HG02642 (cell line): ENCODE data around the gene EDN2.

Experiments
- ATAC-seq: cut with Tn5 transposase; IDR thresholded peaks from one replicate; pipeline ENCODE4 v1.9.1; 2021; ENCODE audit warnings: mild to moderate bottlenecking; ENCODE audit not compliant: unreplicated experiment, poor library complexity

The EDN2 gene

DNA sequence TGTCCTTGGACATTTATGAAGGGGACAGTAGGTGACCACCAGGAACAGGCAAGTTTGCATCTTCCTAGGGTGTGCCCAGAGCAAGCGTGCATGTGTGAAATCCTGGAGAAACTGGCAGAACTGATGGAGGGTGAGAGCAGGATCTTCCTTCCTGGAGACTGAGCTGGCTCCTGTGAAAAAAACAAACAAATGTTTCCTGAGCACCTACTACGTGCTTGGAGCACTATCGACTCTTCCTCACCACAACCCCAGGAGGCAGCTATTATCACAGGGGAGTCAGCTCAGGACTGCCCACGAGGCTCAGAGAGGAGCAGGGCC, 1.5 kb upstream of the EDN2 start:
- no peak for ATAC-seq

DNA sequence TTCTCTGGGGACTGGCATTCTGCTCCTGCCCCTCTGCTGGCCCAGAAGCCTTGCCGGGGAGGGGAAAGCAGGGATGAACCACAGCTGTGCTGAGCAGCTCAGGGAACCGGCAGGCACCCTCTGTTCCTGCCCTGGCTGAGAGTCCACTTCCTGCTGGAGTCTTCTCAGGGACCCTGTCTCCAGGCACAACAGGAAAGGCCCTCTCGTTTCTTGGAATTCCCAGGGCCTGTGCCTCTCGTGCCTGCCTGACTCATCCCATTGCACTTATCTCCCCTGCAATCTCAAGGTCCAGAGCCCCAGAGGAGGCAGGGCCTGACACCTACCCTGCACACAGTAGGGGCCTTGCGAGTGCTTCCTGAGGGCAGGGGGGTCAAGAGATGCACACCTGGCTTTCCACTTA, 1.1 kb upstream of the EDN2 start:
- no peak for ATAC-seq

DNA sequence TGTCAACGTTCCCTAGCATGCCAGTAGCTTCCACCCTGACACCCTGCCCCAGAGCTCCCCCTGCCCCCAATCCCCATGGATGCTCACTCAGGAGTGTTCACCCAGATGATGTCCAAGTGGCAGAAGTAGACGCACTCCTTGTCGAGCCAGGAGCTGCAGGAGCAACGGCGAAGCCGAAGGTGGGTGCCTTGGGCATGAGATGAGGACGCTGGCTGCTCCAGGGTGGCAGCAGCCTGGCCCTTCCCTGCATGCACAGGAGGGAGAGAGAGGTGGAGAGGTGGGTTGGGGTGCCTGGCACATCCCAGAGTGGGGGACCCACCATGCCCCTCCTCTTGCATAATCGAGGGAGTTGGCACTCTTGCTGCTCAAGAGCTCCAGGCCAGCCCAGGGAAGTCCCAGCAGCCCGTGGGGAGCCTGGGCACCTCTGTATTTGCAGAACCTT, 502 bp downstream of the EDN2 start:
- ATAC-seq = no peak

DNA sequence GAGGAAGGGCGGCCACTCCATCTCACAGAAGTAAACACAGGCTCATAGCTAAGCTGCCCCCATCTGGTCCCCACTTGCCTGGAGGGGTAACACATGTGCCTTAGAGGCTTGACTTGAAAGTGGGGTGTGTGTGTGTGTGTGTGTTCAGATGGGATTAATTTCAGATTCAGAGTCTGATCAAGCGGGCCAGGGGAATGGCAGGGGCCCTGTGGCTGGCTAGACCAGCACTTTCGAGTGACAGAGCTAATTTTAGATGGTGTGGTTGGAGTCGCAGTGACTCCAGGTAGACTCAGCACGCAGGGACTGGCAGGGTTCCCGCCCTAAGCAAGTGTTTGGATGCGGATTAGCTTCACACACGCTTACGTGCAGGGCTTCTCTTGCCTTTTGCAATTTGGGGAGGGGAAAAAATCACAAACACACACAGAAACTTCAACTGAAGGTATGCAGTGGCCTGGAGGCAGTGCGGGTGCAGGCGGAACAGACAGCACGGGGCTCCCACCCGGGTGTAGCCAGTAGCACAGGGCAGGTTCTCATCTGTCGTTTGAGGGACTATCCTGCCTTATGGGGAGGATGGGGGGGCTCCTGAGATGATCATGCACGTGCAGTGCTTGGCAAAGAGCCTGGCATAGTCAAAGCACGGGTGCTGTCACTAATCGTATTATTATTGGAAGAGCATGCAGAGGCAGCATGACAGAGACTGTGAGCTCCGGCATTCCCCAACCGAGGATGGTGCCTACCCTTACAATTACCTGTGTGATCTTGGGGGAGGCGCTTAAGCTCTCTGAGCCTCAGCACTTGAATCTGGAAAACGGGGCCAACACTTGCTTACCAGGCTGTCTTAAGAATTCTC, 1.3 kb downstream of the EDN2 start:
- ATAC-seq = no peak

DNA sequence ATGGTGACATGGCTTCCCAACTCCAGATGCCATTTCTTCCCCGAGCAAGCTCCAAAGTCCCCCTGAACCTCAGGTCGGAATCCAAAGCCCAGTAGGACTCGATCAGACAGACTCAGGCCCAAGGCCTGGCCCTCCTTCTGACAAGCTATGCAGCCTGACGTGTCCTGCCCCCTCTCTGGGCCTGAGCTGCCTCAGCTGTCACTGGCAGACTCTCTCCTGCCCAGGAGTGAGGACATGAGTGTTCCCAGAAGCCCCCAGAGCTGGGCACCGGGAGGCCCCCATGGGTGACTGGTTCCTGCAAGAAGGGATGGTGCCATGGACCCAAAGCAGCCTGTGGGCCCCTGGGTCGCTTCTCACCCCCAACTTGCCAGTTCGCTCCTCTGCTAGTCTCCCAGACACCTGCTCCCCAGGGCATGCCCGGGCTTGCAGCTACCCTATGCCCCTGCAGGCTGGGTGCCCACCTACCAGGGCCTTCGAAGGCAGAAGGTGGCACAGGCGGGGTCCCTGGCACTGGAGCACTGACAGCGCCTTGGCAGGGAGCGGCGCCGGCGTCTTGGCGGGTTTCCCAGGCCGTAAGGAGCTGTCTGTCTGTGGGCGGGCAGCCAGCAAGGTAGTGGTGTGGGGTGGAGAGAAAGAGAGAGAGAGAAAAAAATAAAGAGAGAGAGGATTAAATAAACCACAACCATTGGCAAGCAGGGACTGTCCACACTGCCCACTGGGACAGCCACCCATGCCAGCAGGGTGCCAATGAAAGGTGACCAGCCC, 2.3 kb downstream of the EDN2 start:
- ATAC-seq = no peak

DNA sequence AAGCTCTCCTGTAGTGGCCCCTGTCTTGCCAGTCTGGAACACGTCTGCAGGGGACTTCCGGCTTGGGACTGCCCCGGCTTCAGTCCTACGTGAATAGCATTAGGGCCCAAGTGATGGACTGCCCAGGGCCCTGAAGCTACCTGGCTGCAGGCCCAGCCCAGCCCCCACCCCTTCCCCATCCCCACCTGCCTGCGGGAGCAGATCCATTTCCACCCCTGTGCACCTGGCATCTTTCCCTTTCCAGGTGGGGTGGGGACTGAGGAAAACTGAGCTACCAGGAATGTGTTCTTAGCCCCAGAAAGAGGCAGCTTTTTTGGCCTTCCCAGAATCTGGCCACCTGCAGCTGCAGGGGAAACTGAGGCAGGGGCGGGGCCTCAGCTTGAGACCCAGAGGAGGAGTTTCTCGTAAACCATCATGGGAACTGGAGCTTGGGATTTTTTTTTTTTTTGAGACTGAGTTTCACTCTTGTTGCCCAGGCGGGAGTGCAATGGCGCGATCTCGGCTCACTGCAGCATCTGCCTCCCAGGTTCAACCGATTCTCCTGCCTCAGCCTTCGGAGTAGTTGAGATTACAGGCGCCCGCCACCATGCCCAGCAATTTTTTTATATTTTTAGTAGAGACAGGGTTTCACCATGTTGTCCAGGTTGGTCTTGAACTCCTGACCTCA, 3.2 kb downstream of the EDN2 start:
- no peak for ATAC-seq

DNA sequence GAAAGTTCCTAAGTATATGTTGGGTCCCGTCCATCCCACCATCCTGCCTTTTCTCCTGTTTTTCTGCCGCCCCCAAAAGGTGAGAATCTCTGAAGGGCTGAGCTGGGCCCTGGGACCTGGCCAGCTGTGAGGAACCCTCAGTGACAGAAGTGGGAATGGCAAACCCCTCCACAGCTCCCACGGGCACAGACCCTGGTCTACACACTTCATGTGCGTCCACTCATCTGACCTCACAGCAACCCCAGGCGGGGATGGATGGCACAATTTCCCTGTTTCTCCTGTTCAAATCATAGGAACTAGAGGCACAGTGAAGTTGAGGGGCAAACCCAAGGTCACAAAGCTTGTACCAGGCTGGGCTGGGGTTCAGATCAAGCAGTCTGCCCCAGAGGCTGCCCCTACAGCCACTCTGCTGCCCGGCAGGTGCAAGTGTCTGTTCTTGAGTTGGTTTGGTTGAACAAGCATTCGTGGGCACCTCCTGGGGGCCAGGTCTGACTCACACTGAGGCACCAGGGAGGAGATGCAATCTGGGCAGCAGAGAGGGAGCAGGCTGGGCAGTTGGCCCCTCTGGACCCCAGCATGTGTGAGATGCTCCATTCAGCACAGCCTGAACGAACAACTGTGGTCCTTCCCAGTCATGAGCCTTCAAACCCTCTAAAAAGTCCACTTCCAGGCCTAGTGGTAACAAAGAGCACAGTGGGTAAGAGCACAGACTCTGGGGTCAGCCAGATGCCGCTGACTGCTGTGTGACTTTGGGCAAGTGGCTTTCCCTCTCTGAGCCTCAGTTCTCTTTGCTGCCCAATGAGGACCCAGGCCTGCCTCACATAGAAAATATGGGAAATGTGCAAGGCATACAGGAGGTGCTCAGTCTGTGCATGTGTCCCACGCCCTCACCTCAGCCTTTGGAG, 4.0 kb downstream of the EDN2 start:
- no peak for ATAC-seq

DNA sequence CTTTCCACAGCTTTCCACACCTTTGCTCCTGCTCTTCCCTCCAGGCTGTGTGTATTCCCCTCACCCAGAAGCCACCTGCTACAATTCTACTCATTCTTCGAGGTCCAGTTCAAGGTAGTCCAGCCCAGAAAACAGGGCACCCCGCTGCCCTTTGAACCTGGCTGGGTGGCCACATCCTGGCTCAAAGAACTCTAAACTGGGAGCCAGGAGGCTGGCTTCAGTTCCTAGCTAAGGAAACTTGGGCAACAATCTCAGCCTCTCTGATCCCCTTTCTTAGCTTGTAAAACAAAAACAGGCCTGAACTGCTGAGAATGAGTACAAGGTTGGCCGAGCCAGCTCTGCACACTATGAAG, 4.7 kb downstream of the EDN2 start:
- ATAC-seq = no peak

DNA sequence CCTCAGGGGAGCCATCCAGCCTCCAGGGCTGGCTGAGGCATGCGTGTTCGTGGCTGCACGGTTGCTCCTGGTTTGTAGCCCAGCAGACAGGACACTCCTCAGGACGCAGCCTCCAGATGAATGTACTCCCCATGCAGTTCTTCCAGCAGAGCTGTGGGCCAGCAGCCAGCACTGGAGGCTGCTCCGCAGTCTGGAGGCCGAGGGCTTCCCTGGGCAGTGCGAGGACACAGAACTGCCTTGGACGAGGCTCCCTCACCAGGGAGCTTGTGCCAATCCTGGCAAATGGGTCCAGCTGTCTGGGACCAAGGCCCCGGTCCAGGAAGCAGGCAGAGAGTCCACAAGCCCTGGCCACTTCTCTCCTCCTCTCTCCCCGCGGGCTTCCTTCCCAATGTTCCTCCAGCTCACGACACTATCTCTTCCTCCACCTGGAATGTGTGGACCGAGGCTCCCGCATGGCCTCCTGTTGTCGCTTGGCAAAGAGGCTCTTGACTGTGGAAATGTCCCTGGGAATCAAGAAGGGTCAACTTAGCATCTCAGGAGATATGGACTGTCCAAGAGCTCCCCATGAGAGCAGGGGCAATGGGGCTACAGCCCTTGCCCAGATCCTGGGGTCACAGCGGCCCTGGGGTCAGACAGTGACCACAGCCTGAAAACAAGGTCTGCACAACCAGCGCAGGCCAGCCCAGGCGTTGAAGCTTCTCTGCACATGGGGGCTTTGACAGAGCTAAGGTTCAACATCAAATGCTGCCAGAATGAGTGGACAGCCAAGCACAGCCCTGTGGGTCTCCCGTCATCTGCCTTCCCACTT, 5.3 kb downstream of the EDN2 start:
- ATAC-seq = no peak

DNA sequence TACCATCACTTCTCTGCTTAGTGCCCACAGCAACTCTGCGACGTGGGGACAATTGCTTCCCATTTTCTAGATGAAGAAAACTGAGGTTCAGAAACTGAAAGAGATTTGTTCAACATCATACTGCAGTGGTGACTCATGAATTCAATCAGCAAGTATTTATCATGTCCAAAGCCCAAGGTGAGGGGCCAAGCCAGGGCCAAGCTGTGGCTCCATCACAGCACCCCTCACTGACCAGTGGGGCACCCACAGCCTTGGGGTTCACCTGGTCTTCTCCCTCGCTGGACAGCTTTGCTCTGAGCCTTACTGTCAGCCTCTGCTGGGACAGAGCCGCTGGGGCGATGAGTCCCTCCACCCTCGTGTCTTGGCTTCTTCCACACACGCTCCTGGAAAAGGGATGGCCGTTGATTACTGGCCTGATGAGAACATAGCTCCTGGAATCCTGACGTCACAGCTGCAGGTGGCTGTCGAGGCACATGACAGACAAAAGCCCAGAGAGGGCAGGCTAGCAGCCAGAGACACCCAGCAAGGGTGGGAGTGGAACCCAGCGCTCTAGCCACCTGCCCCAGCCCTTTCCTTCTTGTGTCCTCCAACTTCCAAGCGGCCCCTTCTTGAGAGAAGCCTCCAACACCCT, 6.2 kb downstream of the EDN2 start:
- ATAC-seq = no peak

DNA sequence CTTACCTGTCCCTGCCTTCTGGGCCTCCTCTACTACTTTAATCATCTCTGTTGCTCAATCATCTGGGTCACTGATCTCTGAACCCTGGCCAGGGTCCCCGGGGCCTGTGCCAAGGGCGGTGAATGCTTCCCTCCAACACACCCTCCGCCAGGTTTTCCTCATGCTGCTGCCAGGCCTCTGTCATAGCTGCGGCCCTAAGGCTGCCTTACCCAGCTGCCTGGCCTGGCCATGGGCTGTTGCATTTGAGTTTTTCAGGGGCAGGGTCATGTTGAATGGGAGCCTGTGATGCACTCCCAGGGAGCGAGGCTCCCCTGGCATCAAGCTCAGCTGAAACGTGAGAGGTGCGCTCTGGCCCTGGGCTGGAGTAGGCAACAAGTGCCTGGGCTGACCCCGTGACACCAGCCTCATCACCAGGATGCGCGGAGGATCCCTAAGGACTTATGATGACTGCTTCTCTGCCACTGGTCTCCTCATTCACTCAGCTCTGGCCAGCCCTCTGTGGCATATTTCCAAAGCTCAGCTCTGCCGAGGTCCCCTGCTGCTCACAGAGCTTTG, 7.6 kb downstream of the EDN2 start:
- ATAC-seq = no peak

DNA sequence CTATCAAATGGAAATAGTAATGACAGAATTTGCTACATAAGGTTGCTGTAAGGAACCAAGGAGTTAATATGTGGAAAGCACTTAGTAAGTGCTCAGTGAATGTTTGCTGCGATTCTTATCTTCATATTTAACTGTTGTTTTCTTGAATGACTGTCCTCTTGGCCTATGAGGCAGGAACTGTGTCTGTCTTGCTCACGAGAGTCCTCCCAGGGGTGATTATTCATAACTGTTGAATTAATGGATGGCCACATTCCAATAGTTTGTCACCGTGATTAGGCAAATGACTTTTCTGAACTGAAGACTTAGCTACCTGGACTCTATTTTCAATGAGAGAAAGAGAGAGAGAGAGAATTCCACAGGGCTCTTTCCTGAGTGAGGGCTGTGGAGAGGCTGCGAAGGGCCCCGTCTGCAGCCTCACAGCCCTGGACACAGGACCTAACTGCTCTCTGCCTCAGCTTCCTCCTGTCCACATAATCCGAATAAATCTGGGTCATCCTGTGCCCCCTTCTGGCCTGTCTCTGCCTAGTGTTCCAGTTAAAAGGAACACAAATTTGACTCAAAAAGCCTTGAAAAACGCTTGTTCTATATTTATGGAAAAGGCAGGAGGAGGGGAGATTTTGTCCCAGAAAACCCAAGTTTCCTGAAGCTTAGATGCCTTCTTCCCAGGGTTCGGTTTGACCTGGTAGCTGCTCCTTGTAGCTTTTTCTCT, 8.5 kb downstream of the EDN2 start:
- ATAC-seq = no peak

DNA sequence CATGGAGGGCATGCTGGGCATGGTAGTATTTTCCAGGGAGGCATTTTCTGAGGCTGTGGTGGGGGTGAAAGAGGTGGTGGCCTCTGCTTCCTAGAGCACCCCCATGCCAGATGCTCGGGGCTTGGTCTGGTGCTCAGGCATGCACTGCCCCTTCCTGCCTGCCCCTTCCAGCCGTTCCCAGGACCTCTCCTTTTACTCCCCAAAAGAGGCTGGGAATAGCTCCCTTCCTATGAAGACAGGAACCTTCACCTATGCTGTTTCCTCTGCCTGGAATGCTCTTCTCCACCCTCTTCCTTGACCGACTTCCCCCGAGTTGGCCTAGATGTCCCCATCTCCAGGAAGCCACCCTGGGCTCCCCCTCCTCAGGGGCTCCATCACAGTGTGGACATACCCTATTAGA, 9.1 kb downstream of the EDN2 start:
- ATAC-seq = no peak

DNA sequence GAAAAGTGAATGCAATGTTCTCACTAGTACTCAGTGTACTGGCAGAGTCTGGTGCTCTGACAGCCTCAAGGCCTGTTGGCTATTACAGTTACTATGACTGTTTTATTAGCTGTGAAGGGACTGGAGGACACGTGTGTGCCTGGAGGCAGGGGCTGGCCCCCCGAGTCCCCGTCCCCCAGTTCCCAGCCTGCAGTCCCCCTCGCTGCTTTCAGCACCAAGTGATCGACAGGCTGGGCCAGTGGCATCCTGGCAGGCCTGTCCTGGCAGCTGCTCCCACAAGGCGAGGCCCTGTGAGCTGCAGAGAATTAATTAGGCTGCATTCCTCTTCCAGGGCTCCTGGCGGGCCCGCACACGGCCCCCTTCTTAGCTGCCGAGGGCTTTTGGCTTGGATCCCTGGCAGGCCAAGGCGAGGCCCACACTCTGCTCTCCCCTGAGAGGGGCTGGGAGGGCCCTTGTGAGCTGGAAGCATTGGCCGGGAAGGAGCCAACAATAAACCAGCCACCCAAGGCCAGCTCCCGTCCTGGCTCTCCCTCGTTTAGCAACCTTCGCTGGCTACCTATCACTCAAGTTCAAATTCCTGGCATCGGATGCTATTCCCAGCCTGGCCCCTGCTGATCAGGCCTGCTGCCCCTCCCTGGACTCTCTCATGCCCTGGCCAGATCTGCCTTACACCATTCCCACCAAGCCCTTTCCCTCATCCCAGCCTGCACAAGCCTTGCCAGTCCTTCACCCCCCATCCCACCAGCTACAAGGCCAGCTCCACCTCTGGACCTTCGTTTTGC, 9.8 kb downstream of the EDN2 start:
- ATAC-seq = no peak

DNA sequence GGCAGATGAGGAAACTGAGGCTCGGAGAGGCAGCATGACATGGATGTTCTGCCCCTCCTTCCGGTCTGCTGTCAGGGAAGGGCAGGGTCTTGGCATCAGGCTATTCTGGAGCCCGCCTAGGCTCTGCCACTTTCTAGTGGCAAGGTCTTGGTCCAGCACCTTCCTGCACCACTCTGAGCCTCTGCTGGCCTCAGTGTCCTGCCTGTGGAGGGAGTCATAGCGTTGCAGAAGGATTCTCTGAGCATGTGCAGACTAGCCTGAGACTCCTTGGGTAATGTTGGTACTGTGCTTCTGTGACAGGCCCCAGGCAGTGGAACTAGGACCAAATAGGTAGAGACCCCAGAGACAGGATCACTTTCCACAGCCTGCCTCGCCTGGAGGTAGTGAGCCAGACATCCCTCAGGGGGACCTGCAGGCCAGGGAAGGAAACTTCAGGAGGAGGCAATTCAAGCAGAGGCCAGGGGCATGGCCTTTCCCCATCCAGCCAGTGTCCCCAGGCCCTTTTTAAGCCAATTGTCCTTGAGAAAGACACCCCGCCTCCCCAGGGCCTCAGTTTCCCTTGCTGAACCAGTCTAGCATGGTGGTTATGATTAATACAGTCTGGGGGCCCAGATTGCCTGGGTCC, 10.6 kb downstream of the EDN2 start:
- no peak for ATAC-seq

DNA sequence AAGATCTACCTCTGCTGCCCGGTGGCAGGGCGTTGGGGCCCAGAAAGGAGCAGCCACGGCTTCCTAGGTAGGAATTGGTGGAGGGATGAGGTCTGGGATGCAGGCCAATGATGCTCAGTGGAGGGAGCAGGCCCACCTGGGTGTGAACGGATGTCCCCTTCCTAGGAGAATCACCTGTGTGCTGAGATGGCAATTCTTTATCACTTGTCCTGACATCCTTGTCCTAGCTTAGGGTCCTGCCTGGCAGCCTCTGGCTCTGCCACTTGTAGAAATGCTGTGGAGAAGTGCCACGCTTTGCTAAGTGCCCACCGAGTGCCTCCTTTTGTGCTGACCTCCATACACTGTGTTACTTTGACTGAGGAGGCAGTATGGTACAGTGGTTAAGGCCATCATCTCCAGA, 12.8 kb downstream of the EDN2 start:
- no peak for ATAC-seq

DNA sequence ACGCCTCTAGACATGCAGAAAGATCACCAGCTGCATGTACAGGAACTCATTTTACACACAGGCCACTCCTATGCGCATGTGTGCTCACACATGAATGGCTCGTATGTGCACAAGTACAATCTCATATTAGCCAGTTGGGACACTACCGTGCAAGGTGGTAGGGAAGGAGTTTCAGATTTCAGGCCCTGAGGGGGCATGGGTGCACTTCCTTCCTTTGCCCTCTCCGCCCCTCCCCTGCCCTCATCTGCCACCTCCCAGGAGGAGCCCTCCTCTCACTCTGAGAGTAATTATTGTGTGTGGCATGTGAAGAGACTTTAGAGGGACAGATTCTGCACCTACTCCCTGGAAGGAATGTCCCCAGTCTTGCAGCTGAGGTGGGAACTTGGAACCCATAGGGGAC, 14.8 kb downstream of the EDN2 start:
- no peak for ATAC-seq
